HG03045 (cell line): ENCODE measurements around the gene PRKCG.

Experiments used
- ATAC-seq: cut with Tn5 transposase; IDR thresholded peaks from one replicate; pipeline ENCODE4 v1.9.1; 2021; ENCODE audit warnings: mild to moderate bottlenecking, moderate library complexity; ENCODE audit not compliant: unreplicated experiment

The PRKCG gene

DNA sequence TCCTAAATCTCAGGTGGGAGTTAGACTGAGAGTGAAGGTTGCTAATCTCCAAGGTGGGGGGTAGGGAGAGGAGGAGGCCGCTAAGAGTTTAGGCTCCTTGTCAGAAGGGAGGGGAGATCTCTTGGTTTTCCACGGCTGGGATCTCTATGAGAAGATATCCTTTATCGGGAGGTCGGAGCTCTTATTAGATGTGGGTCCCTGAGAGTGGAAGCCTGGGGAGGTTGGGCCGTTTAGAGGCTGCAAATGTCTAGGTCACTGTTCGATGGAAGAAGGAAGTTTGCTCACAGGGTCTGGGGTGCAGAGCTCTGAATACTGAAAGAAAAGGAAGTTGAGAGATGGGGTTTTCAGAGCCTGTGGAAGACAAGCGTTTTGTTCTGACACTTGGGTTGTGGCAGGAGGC lies 10.5 kb upstream of the PRKCG start:
- no peak for ATAC-seq

DNA sequence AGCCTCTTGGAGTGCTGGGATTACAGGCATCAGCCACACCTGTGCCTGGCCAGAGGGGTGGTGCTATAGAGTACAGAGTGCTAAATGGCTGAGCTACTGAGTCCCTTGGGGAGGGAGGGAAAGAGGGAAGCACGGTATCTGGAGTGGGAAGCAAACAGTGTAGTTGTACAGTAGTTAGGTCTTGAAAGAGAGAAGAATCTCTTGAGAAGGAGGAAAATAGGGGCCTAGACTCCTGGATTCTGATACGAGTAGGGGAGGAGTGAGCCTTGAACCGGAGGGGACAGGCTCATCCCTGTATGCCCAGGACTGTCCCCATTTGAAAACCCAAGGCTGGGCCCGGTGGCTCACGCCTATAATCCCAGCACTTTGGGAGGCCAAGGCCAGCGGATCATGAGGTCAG lies 9.2 kb upstream of the PRKCG start:
- ATAC-seq, result no peak

DNA sequence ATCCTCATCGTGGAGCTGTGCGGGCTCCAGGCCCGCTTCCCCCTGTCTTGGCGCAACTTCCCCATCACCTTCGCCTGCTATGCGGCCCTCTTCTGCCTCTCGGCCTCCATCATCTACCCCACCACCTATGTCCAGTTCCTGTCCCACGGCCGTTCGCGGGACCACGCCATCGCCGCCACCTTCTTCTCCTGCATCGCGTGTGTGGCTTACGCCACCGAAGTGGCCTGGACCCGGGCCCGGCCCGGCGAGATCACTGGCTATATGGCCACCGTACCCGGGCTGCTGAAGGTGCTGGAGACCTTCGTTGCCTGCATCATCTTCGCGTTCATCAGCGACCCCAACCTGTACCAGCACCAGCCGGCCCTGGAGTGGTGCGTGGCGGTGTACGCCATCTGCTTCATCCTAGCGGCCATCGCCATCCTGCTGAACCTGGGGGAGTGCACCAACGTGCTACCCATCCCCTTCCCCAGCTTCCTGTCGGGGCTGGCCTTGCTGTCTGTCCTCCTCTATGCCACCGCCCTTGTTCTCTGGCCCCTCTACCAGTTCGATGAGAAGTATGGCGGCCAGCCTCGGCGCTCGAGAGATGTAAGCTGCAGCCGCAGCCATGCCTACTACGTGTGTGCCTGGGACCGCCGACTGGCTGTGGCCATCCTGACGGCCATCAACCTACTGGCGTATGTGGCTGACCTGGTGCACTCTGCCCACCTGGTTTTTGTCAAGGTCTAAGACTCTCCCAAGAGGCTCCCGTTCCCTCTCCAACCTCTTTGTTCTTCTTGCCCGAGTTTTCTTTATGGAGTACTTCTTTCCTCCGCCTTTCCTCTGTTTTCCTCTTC lies 8.0 kb upstream of the PRKCG start:
- ATAC-seq, result no peak

DNA sequence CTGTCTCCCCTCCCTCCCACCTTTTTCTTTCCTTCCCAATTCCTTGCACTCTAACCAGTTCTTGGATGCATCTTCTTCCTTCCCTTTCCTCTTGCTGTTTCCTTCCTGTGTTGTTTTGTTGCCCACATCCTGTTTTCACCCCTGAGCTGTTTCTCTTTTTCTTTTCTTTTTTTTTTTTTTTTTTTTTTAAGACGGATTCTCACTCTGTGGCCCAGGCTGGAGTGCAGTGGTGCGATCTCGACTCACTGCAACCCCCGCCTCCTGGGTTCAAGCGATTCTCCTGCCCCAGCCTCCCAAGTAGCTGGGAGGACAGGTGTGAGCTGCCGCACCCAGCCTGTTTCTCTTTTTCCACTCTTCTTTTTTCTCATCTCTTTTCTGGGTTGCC lies 7.4 kb upstream of the PRKCG start:
- ATAC-seq, result no peak

DNA sequence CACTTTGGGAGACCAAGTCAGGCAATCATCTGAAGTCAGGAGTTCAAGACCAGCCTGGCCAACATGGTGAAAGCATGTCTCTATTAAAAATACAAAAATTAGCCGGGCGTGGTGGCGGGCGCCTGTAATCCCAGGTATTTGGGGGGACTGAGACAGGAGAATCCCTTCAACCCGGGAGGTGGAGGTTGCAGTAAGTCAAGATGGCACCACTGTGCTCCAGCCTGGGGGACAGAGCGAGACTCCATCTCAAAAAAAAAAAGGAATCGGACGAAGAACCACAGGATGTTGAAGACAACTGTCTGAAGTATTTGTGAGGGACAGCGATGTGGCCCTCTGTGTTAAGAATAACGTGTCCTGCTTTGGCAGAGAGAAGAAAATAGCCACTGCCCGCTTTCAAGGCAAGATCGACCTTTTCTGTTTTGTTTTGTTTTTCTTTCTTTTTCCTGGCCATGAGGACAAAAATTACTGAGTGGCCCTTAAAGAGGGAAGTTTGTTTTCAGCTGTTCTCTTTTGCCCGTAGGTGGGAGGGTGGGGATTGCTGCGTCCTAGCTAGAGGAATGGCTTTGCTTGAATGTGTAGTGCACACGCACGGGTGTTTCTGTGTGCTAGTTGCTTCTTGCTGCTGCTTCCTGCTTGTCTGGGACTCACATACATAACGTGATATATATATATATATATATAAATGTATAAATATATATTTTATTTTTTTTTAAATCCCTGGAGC lies 6.2 kb upstream of the PRKCG start:
- no peak for ATAC-seq

DNA sequence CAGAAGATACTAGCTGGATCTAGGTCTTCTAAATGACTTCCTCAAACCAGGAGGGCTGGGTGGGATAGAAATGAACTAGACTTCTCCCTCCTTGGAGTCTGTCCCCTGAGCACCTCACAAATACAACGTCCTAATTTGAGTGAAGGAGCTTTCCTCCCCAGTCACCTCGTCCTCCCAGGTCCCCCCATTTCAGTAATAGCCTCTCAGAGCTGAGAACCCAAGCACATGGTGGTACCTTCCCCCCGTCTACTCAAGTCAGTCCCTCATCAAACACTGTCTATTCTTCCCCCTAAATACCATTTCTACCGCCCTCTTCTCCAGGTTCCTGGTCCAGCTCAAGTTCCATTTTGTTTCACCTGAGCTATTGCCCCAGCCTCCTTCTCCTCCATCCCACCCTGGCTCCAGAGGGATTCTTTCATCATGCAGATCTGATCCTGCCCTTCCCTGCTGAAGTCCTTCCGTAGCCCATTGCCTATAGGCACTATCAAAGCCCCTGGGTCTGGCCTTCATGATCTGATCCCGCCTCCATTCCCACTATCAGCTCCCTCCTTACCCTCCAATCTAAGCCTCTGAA lies 5.3 kb upstream of the PRKCG start:
- no peak for ATAC-seq

DNA sequence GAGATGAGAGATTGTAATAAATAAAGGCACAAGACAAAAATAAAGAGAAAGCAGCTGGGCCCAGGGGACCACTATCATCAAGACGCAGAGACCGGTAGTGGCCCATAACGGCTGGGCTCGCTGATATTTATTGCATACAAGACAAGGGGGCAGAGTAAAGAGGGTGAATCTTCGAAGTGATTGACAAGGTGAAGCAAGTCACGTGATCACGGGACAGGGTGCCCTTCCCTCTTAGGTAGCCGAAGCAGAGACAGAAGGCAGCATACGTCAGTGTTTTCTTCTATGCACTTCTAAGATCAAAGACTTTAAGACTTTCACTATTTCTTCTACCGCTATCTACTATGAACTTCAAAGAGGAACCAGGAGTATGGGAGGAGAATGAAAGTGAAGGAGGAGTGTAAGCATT lies 4.6 kb upstream of the PRKCG start:
- ATAC-seq, result no peak

DNA sequence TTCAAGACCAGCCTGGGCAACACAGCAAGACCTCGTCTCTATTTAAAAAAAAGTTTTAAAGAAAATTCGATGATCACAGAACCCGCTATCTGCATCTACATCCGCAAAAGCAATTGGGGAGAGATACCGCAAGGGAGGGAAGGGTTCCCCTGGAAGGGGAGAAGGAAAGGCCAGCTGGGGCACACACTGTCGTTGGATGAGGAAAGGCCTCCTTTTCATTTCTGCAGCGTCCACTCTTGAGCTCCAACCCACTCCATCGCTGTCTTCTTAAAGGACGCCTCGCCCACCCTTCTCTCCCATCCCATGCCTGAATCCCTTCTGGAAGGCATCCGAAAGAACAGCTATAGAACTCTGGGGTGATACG lies 3.2 kb upstream of the PRKCG start:
- ATAC-seq, result no peak

DNA sequence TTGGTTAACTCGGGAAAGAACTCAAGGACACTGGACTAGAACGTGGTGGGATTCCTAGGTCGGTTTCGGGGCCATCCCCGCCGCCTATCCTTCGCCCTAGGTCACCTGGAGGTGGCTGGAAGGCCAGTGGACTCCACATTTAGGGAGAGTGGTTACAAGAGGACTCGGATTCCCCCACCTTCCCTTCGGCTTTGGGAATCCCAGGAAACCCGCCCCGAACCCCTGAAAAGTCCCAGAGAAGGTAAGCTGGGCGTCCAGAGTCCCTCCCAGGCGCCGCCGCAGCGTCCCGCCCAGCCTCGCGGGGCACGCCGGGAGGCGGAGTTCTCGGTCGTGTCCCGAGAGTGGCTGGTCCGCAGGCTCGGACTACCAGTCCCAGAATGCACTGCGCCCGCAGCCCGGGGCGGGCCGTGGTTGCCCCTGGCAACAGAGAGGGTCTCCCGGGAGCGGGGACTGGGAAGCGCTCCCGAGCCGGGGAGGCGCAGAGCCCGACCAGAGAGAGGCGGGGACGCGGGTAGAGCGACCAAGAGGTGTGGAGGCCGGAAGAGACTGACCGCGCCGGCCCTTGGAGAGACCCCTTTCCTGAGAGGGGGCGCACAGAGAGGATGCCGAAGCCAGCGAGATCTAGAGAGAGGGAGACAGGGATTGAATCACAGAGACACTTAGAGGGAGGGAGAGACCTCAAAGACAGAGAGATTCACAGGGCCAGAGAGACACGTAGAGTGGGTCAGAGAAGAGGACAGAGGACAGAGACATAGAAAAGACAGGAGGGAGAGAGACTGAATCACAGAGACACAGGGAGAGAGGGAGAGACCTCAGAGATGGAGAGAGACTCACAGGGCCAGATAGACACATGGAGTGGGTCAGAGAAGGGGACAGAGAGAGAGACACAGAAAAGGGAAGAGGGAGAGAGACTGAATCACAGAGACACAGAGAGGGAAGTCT lies 2.6 kb upstream of the PRKCG start:
- peak; percentile 79 for ATAC-seq

DNA sequence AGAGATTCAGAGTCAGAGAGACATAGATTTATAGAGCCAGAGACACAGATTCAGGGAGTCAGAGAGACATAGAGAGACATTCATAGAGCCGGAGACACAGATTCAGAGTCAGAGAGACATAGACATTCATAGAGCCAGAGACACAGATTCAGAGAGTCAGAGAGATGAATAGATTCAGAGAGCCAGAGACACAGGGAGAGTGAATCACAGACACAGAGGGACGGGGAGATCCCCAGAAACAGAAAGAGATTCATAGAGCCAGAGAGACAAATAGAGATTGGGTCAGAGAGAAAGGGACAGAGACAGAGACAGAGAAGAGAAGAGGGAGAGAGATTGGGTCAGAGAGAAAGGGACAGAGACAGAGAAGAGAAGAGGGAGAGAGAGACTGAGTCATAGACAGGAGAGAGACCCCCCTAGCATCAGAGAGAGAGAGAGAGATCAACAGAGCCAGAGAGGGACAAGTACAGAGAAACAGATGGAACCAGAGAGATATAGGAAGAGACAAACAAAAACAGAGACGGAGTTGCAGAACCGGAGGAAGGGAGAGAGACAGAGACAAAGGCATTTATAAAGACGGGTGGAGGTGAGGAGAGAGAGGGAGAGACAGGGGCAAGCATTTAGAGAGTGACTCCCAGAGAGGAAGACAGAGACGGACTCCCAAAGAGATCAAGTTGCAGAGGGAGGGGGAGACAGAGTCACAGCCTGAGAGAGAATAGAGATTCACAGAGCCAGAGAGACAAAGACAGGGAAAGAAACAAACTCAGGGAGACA lies 1.1 kb upstream of the PRKCG start:
- no peak for ATAC-seq

DNA sequence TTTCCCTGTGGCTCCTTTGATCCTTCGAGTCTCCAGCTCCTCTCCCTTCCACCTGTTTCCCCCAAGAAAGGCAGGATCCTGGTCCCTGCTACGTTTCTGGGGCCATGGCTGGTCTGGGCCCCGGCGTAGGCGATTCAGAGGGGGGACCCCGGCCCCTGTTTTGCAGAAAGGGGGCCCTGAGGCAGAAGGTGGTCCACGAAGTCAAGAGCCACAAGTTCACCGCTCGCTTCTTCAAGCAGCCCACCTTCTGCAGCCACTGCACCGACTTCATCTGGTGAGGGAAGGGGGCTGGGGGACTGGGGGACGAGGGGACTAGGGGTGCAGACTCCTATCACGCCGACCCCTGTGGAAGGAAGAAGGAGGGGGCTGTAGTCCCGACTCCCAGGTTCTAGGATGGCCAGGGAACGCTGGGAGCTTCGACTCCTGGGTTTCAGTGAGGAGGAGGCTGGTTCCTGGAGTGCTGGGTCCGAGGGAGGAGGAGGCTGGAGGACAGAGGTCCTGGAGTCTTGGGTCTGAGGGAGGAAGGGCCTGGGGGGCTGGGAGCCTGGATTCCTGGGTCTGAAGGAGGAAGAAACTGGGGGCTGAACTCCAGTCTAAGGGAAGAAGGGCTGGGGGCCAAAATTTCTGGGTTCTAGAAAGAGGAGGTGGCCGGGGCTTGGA lies 524 bp downstream of the PRKCG start:
- ATAC-seq, result no peak

DNA sequence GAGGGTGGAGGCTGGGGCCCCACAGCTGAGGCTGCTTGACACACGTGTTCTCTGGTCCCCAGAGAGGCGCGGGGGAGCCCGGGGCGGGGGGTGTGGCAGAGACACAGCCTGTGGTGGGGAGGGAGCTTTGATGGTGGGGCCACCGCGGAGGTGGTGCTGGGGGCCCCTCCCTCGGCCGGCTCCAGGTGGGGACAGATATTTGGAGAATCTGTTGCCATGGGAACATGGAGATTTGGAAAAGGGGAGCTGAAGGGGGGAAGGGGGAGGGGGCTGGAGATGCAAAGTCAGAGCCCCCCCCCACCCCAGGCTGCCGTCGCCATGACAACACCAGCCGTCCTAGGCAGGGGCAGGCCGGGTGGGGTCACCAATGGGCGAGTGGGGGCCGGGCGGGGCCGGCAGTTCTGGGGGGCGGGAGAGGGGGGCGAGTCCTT lies 1.2 kb downstream of the PRKCG start:
- no peak for ATAC-seq

DNA sequence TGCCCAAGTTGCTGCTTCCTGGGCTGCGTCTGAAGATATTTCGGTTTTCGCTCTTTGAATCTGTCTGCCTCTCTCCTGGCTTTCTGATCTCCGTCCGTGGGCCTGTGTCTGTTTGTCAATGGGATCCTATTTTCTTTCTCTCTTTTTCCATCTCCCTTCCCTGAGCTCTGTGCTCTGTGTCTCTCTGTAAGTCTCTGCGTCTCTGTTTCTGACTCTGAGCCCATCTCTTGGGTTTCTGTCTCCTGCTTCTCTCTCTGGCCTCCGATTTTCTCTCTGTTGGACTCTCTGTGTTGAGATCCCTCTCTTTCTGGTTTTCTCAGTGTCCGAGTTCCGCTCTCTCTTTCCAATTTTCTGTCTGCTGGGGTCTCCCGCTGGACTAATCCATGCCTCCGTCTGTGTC lies 1.7 kb downstream of the PRKCG start:
- no peak for ATAC-seq

DNA sequence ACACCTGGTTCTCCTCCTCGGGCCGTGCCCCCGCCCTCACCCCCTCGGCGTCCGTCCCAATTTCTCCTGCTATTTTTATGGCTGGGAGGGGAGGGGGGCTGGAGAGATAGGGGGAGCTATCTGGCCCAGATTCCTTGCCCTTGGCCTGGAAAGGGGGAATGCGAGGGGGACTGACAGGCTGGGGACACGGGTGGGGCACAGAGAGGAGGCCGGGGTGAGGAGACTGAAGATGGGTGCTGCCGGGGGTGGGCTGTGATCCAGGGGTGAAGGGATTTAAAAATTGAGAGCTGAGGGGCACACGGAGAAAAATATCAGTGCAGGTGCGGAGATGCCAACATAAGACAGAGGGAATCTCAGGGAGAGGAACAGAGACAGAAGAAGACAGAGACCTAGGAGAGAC lies 2.3 kb downstream of the PRKCG start:
- no peak for ATAC-seq

DNA sequence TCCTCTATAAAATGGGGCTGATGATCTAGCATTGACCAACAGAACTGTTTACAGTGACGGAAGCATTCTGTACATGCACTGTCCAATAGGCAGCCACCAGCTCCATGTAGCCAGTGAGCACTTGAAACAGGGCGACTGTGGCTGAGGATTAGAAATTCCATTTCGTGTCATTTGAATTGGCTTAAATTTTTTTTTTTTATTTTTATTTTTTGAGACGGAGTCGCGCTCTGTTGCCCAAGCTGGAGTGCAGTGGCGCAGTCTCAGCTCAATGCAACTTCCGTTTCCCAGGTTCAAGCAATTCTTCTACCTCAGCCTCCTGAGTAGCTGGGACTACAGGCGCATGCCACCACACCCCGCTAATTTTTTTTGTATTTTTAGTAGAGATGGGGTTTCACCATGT lies 3.0 kb downstream of the PRKCG start:
- ATAC-seq, result no peak

DNA sequence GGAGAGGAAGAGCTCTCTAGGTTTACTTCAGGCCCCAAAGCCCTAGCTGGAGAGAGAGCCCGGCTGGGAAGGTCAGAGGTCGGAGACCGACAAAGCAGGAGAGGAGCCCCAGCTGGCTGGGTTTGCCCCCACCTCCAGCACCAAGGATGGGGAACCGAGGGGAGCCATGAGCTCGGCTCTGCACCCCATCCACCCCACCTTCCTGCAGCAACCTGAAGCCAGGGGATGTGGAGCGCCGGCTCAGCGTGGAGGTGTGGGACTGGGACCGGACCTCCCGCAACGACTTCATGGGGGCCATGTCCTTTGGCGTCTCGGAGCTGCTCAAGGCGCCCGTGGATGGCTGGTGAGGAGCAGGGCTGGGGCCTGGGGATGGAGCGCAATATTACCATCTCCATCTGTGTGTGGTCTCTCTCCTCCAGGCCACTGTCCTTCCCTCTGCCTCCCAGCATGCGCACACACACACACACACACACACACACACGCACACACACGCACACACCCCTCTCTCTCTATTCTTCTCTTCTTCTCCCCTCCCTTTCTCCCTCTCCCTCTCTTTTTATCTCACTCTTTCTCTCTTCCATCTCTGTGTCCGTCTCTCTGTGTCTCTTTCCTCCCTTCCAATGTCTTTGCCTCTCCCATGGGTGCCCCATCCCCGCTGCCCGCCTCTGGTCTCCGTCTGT lies 10.4 kb downstream of the PRKCG start:
- no peak for ATAC-seq

DNA sequence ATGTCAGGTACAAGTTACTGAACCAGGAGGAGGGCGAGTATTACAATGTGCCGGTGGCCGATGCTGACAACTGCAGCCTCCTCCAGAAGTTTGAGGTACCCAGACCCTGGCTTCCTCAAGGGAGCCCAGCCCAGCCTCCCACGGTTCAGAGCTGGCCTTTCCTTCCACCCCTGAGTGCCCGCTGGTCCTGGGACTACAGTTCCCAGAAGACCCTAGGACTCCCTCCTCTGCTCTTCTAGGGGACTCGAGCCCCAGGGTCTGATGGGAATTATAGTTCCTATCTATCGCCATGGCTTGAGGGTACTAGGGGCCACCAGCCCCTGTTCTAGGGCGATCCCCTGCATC lies 11.0 kb downstream of the PRKCG start:
- no peak for ATAC-seq

DNA sequence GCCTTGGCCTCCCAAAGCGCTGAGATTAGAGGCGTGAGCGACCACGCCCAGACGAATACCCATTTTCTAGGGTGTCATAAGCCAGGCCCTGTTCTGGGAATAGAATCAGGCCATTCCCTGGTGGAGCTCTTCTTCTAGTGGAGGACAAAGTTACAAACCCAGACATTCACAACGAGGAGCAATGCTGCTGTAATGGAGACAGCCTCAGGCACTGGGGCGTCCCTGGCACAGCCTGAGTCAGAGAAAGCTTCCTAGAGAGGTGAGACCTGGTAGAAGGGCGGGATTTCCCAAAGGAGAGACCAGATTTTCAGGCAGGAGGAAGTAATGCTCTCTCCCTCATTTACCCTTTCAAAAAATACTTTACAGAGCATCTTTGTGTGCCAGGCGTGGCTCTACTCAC lies 12.7 kb downstream of the PRKCG start:
- ATAC-seq, result no peak

DNA sequence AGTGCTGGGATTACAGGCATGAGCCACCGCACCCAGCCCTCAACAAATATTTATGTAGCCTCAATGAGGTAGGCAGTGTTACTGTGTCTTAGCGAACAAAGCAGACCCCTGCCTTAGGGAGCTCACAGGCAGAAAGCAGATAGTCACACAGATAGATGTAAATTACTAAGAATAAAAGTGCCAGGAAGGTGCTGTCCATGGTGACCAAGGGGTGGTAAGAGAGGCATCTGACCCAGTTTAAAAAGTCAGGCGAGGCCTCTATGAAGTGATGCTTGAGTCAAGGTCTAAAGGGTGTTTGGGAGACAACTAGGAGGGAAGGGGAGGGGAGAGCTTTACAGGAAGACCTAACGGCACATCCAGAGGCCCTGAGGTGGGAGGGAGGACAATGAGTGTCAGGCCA lies 14.7 kb downstream of the PRKCG start:
- ATAC-seq, result no peak
